Loucy (cell line): ENCODE results near the gene DYNLT4.
A peak's percentile ranks its signal among the peaks of the same experiment; 100 is the strongest.

Experiments
- H2AFZ ChIP-seq: fragments of 200-600 bp; sonication (generic); 2 replicates; pipeline ENCODE4 v1.6.0; 2016; ENCODE audit warnings: antibody characterized with exemption, mild to moderate bottlenecking, low read length, moderate library complexity
- H3F3A ChIP-seq: fragments of 200-600 bp; 2 replicates; pipeline ENCODE4 v1.6.0; 2016; ENCODE audit warnings: antibody characterized with exemption, low read depth, mild to moderate bottlenecking
- H3K27me3 ChIP-seq: fragments of 200-600 bp; sonication (generic); 2 replicates; pipeline ENCODE4 v1.6.1; 2014; ENCODE audit warnings: low read length, mild to moderate bottlenecking; ENCODE audit not compliant: insufficient read depth, poor library complexity, severe bottlenecking
- H3K36me3 ChIP-seq: fragments of 200-600 bp; sonication (generic); 2 replicates; pipeline ENCODE4 v1.6.1; 2016; ENCODE audit warnings: low read length; ENCODE audit not compliant: insufficient read depth
- H3K4me1 ChIP-seq: fragments of 200-600 bp; sonication (generic); 2 replicates; pipeline ENCODE4 v1.5.1; 2014; ENCODE audit warnings: low read length, mild to moderate bottlenecking; ENCODE audit not compliant: insufficient read depth, poor library complexity, severe bottlenecking
- H3K4me2 ChIP-seq: fragments of 200-600 bp; sonication (generic); 2 replicates; pipeline ENCODE4 v1.6.0; 2014; ENCODE audit warnings: antibody characterized with exemption, low read length, low read depth, mild to moderate bottlenecking; ENCODE audit not compliant: poor library complexity, severe bottlenecking
- H3K4me3 ChIP-seq: fragments of 200-600 bp; sonication (generic); 2 replicates; pipeline ENCODE4 v1.5.1; 2014; ENCODE audit warnings: low read length, mild to moderate bottlenecking, mixed read lengths; ENCODE audit not compliant: poor library complexity, severe bottlenecking
- H3K79me2 ChIP-seq: fragments of 200-600 bp; sonication (generic); 2 replicates; pipeline ENCODE4 v1.6.1; 2014; ENCODE audit warnings: low read length; ENCODE audit not compliant: insufficient read depth
- H3K9ac ChIP-seq: fragments of 200-600 bp; sonication (generic); 2 replicates; pipeline ENCODE4 v1.6.0; 2014; ENCODE audit warnings: mild to moderate bottlenecking, low read depth, low read length, moderate library complexity; ENCODE audit not compliant: poor library complexity, severe bottlenecking
- H3K9me2 ChIP-seq: fragments of 200-600 bp; sonication (generic); replicated peaks from 2 replicates; pipeline ENCODE4 v1.6.1; 2016; ENCODE audit warnings: low read depth, low read length, mixed read lengths
- H3K9me3 ChIP-seq: fragments of 200-600 bp; sonication (generic); 2 replicates; pipeline ENCODE4 v1.6.1; 2014; ENCODE audit warnings: mild to moderate bottlenecking, antibody characterized with exemption, low read length, low read depth; ENCODE audit not compliant: insufficient read depth
- H4K20me1 ChIP-seq: fragments of 200-600 bp; sonication (generic); 2 replicates; pipeline ENCODE4 v1.6.0; 2014; ENCODE audit warnings: antibody characterized with exemption, low read length, mild to moderate bottlenecking; ENCODE audit not compliant: insufficient read depth, poor library complexity, severe bottlenecking
- EZH2phosphoT487 ChIP-seq: fragments of 200-600 bp; IDR thresholded peaks from 2 replicates; pipeline ENCODE4 v1.6.1; 2018; ENCODE audit warnings: antibody characterized with exemption, mild to moderate bottlenecking, moderate library complexity, borderline replicate concordance
- TF ChIP-seq, protein P1 (sequence below): fragments of 200-600 bp; sonication (generic); conservative IDR thresholded peaks from 2 replicates; pipeline ENCODE4 v1.5.1; 2014; ENCODE audit warnings: mild to moderate bottlenecking, antibody characterized with exemption, low read length

DYNLT4 gene

DNA sequence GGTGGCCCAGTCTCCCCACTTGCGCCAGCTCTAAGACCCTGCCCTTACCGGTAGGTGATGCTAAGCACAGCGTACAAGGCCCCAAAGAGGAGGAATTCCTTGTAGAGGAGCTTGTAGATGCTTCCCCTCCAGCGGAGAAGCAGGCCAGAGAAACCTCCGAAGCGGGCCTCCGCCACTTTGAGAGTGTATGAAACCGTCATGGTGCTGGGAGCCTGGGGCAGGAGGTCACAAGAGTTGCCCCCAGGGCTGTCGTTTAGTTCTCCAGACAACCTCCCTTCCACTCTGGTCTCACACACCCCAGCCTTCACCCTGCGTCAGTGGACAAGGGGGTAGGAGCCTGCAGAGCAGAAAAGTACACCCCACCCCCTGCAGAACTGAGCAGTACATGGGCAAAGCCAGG, 19.6 kb downstream of the DYNLT4 start:
- H3K36me3 ChIP-seq: no peaks in the 10 kb centered on the region
- TF ChIP-seq EZH2phosphoT487: no peak
- TF ChIP-seq, protein P1, sequence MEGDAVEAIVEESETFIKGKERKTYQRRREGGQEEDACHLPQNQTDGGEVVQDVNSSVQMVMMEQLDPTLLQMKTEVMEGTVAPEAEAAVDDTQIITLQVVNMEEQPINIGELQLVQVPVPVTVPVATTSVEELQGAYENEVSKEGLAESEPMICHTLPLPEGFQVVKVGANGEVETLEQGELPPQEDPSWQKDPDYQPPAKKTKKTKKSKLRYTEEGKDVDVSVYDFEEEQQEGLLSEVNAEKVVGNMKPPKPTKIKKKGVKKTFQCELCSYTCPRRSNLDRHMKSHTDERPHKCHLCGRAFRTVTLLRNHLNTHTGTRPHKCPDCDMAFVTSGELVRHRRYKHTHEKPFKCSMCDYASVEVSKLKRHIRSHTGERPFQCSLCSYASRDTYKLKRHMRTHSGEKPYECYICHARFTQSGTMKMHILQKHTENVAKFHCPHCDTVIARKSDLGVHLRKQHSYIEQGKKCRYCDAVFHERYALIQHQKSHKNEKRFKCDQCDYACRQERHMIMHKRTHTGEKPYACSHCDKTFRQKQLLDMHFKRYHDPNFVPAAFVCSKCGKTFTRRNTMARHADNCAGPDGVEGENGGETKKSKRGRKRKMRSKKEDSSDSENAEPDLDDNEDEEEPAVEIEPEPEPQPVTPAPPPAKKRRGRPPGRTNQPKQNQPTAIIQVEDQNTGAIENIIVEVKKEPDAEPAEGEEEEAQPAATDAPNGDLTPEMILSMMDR: no peak

DNA sequence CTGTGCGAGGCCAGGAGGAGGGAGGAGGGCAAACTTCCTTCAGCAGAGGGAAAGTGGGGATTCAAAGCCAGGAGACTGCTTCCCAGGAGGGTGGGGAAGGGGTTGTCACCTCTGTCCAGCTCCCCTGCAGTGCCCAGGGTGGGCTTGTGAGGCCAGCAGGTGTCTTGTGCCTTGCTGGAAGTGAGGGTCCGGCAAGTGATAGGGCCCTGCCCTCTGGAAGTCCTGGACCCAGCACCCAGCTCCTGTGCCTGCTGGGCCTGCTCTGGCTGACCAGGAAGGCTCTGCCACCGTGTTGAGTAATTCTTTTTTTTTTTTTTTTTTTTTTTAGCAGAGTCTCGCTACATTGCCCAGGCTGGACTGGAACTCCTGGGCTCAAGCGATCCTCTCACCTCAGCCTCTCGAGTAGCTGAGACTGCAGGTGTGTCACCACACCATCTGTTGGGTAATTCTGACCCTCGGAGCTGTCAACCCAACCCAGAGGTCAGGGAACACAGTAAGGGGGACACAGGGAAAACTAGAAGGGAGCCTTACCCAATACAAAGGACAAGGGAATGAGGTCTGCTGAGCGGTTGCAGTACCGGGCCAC, 20.2 kb downstream of the DYNLT4 start:
- TF ChIP-seq EZH2phosphoT487: no peak
- TF ChIP-seq, protein P1: no peak
- Histone ChIP-seq H4K20me1 (no peaks in the 10 kb centered on the region), H3K9ac (no peak overlapping the region), H3K79me2 (no peaks in the 10 kb centered on the region), H3F3A (no peaks in the 10 kb centered on the region), H3K4me1 (no peaks in the 10 kb centered on the region), H3K36me3 (no peaks in the 10 kb centered on the region; the same call in 1 of the 2 replicates), H3K9me2 (no peaks in the 10 kb centered on the region), H3K4me3 (no peak overlapping the region), H3K27me3 (no peaks in the 10 kb centered on the region), H2AFZ (no peak overlapping the region), H3K9me3 (no peaks in the 10 kb centered on the region), H3K4me2 (no peak overlapping the region)

More for the DNA sequence above, 19.6 kb downstream of the DYNLT4 start:
- Histone ChIP-seq H3F3A (no peaks in the 10 kb centered on the region), H3K9ac (no peak overlapping the region), H3K9me2 (no peaks in the 10 kb centered on the region), H3K4me3 (no peak overlapping the region), H2AFZ (no peak overlapping the region), H3K4me2 (no peak overlapping the region), H3K4me1 (no peaks in the 10 kb centered on the region), H4K20me1 (no peaks in the 10 kb centered on the region), H3K9me3 (no peaks in the 10 kb centered on the region), H3K27me3 (no peaks in the 10 kb centered on the region), H3K79me2 (no peaks in the 10 kb centered on the region)

DNA sequence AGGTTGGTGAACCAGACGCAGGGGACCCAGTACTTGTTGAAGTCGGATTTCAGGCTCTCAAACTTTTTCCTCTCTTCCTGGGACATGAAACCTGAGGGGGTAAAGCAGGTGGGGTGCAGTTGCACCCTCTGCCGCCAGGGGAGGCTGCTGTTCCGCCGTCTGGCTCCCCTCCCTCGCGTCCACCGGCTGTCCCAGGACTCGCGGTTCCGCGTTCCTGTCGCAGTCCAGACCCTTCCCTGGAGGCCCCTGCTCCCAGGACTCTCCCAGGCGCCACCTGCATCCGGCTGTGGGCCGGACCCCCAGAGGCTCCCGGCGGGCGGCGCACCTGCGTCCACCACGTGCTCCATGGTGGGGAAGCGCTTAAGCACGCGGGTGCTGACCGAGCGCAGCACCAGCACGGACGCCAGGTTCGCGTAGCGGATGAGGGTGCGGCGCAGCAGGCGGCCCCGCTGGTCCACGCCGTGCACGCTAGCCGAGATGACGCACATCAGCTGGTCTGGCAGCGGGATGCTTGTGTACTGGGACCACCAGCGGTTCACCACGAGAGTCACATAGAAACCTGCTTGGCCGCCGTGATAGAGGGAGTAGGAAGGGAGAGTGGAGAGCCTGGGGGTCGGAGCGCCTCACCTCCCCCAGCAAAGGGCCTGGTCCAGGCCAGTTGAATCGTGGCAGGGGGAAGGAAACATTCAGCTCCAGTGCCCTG, 20.9 kb downstream of the DYNLT4 start:
- H3K4me2 ChIP-seq: no peak overlapping the region
- H3F3A ChIP-seq: no peaks in the 10 kb centered on the region
- H2AFZ ChIP-seq: no peak overlapping the region
- H3K9ac ChIP-seq: no peak overlapping the region
- TF ChIP-seq, protein P1: peak; percentile 75
- TF ChIP-seq EZH2phosphoT487: no peak
- H3K79me2 ChIP-seq: no peaks in the 10 kb centered on the region
- no peaks in the 10 kb centered on the region for H3K9me3 ChIP-seq
- H3K27me3 ChIP-seq: no peaks in the 10 kb centered on the region
- no peaks in the 10 kb centered on the region for H3K9me2 ChIP-seq
- no peak overlapping the region for H3K4me3 ChIP-seq
- peaks cover under 1% of the 10 kb centered on the region for H4K20me1 ChIP-seq
- H3K4me1 ChIP-seq: no peaks in the 10 kb centered on the region
- peaks cover 5% of the 10 kb centered on the region; the same call in 1 of the 2 replicates for H3K36me3 ChIP-seq
